ENCODE data around the gene GAD2.

GRCh38 chr10:26227786-26228185, 11.2 kb downstream of the GAD2 start:
- TF ChIP-seq CTCF (IDR thresholded peaks at IDR 0.05) (no peak), POLR2A (IDR thresholded peaks at IDR 0.05) (no peak)
